Measurements from ENCODE around the gene LHPP. TPM values are rescaled to one million over a fixed set of nuclear protein-coding genes. Genes with fewer than 3 reads are reported as not detected.
"Not testable (repeated sequence)": the region's sequence is repeated elsewhere in the genome, so short reads cannot be mapped to it uniquely, and the experiment has no call there.

The LHPP gene
- total RNA-seq, 1 donor from 2014 or later, result 24.5 TPM

DNA sequence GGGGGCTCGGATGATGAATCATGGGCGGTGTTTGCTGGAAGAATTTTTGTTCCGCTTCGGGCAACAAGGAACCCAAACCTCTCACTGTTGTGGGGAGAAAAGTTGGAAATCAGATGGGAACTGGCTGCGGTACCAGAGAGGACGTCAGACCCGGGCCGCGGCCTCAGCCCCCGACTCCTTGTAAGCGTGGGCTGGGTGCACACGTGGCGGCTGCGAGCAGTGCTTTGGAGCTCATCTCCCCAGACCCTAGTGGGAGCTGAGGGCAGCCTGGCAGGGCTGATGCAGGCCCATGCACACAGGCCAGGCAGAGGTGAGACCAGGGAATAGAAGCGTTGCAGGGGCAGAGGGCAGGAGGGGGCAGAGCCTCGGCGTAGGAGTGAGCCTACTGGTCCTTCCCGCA, 146.1 kb downstream of the LHPP start:
- peaks cover 28% of the 10 kb centered on the region for H3K4me1 ChIP-seq
- no peak for TF ChIP-seq EZH2 (IDR thresholded peaks at IDR 0.05)
- no peak for TF ChIP-seq EZH2phosphoT487 (IDR thresholded peaks at IDR 0.05)
- TF ChIP-seq CTCF (IDR thresholded peaks at IDR 0.05), result no peak
- no peak overlapping the region for H3K9ac ChIP-seq
- H3K36me3 ChIP-seq, result no peaks in the 10 kb centered on the region
- no peak for DNase-seq (ENCODE audit: low spot score)
- Mint-ChIP-seq H3K4me1 (peaks cover 17% of the 10 kb centered on the region), H3K27me3 (ENCODE audit: insufficient read depth, low read depth) (peaks cover 6% of the 10 kb centered on the region), H3K9me3 (no peaks in the 10 kb centered on the region), H3K36me3 (no peaks in the 10 kb centered on the region), H3K27ac (no peak overlapping the region), H3K4me3 (no peak overlapping the region)
- H4K20me1 ChIP-seq (ENCODE audit: low read depth), result peaks cover 2% of the 10 kb centered on the region
- no peak overlapping the region for H3K27ac ChIP-seq
- no peak overlapping the region for H3K4me3 ChIP-seq
- no peaks in the 10 kb centered on the region for H3K9me3 ChIP-seq (ENCODE audit: low read depth)
- H3K27me3 ChIP-seq, result no peaks in the 10 kb centered on the region
- H2AFZ ChIP-seq (replicated peaks), result no peak overlapping the region
- H3F3A ChIP-seq (ENCODE audit: low read depth), result peaks cover 4% of the 10 kb centered on the region
- no peak overlapping the region for H3K4me2 ChIP-seq
- H3K79me2 ChIP-seq (ENCODE audit: low read depth), result no peaks in the 10 kb centered on the region

- H3K4me1 Mint-ChIP-seq, result peaks cover 17% of the 10 kb centered on the region
- H3K36me3 Mint-ChIP-seq, result no peaks in the 10 kb centered on the region
- H3K27ac ChIP-seq, result no peak overlapping the region
- no peaks in the 10 kb centered on the region for H3K79me2 ChIP-seq (ENCODE audit: low read depth)
- peaks cover 6% of the 10 kb centered on the region for H4K20me1 ChIP-seq (ENCODE audit: low read depth)
- no peaks in the 10 kb centered on the region for H3K27me3 ChIP-seq
- H3K9me3 Mint-ChIP-seq, result no peaks in the 10 kb centered on the region
- H3K27ac Mint-ChIP-seq, result no peak overlapping the region
- H3K4me2 ChIP-seq, result no peak overlapping the region
- H3K4me1 ChIP-seq, result peaks cover 29% of the 10 kb centered on the region
- peaks cover 6% of the 10 kb centered on the region for H3K27me3 Mint-ChIP-seq (ENCODE audit: insufficient read depth, low read depth)
- no peak overlapping the region for H2AFZ ChIP-seq (replicated peaks)
- peaks cover 4% of the 10 kb centered on the region for H3F3A ChIP-seq (ENCODE audit: low read depth)
- no peaks in the 10 kb centered on the region for H3K36me3 ChIP-seq
- no peaks in the 10 kb centered on the region for H3K9me3 ChIP-seq (ENCODE audit: low read depth)
- DNase-seq (ENCODE audit: low spot score), result no peak
- no peak overlapping the region for H3K4me3 ChIP-seq
- no peak for TF ChIP-seq CTCF (IDR thresholded peaks at IDR 0.05)
- H3K4me3 Mint-ChIP-seq, result no peak overlapping the region
- H3K9ac ChIP-seq, result no peak overlapping the region
These were observed 146.6 kb downstream of the LHPP start for GRCh38 chr10:124608093-124608721.

DNA sequence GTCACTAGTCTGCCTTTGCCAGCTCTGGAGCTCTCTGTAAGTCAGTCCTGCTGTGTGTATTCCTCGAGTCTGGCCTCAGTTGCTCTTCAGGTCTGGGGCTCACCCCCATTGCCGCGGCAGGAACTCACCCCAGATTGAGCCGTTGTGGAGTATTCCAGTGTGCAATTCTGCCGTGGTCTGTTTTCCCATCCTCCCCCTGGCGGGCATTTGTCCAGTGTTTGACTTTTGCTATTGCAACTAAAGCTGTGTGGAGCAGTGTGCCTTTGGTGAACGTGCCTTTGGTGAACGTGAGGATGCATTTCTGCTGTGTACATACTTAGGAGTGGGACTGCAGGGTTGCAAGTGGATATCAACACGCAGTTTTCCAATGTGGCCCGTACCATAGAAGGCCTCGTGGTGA, 148.1 kb downstream of the LHPP start:
- Histone ChIP-seq H3K79me2 (ENCODE audit: low read depth) (no peaks in the 10 kb centered on the region), H3K4me2 (no peak overlapping the region), H3K9ac (no peak overlapping the region), H3F3A (ENCODE audit: low read depth) (peaks cover 12% of the 10 kb centered on the region), H3K9me3 (ENCODE audit: low read depth) (no peaks in the 10 kb centered on the region), H3K36me3 (no peaks in the 10 kb centered on the region), H4K20me1 (ENCODE audit: low read depth) (peaks cover 10% of the 10 kb centered on the region), H2AFZ (replicated peaks) (no peak overlapping the region), H3K4me1 (peaks cover 20% of the 10 kb centered on the region), H3K4me3 (no peak overlapping the region), H3K27me3 (no peaks in the 10 kb centered on the region), H3K27ac (no peak overlapping the region)
- peaks cover 7% of the 10 kb centered on the region for H3K27me3 Mint-ChIP-seq (ENCODE audit: insufficient read depth, low read depth)
- no peak for DNase-seq (ENCODE audit: low spot score)
- no peaks in the 10 kb centered on the region for H3K36me3 Mint-ChIP-seq
- TF ChIP-seq EZH2phosphoT487 (IDR thresholded peaks at IDR 0.05) (no peak), EZH2 (IDR thresholded peaks at IDR 0.05) (no peak), CTCF (IDR thresholded peaks at IDR 0.05) (no peak)
- H3K4me3 Mint-ChIP-seq, result no peak overlapping the region
- peaks cover 17% of the 10 kb centered on the region for H3K4me1 Mint-ChIP-seq
- peak overlapping the region; percentile 24 for H3K27ac Mint-ChIP-seq
- H3K9me3 Mint-ChIP-seq, result no peaks in the 10 kb centered on the region

GRCh38 chr10:124610186-124610585, 148.6 kb downstream of the LHPP start:
- H3K4me3 ChIP-seq; H3K9me3 Mint-ChIP-seq; H3K27me3 ChIP-seq; H4K20me1 ChIP-seq (ENCODE audit: low read depth); H3K27ac ChIP-seq; DNase-seq (ENCODE audit: low spot score); H2AFZ ChIP-seq (replicated peaks); H3K4me3 Mint-ChIP-seq; H3K9ac ChIP-seq; H3K36me3 ChIP-seq; H3K36me3 Mint-ChIP-seq; H3K79me2 ChIP-seq (ENCODE audit: low read depth); H3K9me3 ChIP-seq (ENCODE audit: low read depth); H3K4me2 ChIP-seq; H3K27me3 Mint-ChIP-seq (ENCODE audit: insufficient read depth, low read depth): not testable (repeated sequence)
- H3K27ac Mint-ChIP-seq, result peak overlapping the region; percentile 24
- Histone ChIP-seq H3K4me1 (peaks cover 20% of the 10 kb centered on the region), H3F3A (ENCODE audit: low read depth) (peaks cover 12% of the 10 kb centered on the region)
- H3K4me1 Mint-ChIP-seq, result peaks cover 19% of the 10 kb centered on the region

GRCh38 chr10:124610851-124611250, 149.2 kb downstream of the LHPP start:
- Histone ChIP-seq H3K4me1 (peaks cover 20% of the 10 kb centered on the region), H3F3A (ENCODE audit: low read depth) (peaks cover 12% of the 10 kb centered on the region)
- H3K36me3 Mint-ChIP-seq; H3K9me3 ChIP-seq (ENCODE audit: low read depth); H3K36me3 ChIP-seq; H3K27ac ChIP-seq; H3K27me3 Mint-ChIP-seq (ENCODE audit: insufficient read depth, low read depth); H4K20me1 ChIP-seq (ENCODE audit: low read depth); H3K9me3 Mint-ChIP-seq; H3K4me3 ChIP-seq; DNase-seq (ENCODE audit: low spot score); H3K9ac ChIP-seq; H3K27ac Mint-ChIP-seq; H2AFZ ChIP-seq (replicated peaks); H3K4me3 Mint-ChIP-seq; H3K79me2 ChIP-seq (ENCODE audit: low read depth); H3K4me2 ChIP-seq; H3K27me3 ChIP-seq: not testable (repeated sequence)
- H3K4me1 Mint-ChIP-seq, result peaks cover 17% of the 10 kb centered on the region

Data from neural progenitor cell (in vitro differentiated cells).